Osteocyte (in vitro differentiated cells): ENCODE data around the gene SLC4A1. TPM values are rescaled to one million over a fixed set of nuclear protein-coding genes. Genes with fewer than 3 reads are reported as not detected.

ENCODE experiments used
- DNase-seq: peaks from one replicate; pipeline ENCODE4 v3.0.0; 2021; ENCODE audit warnings: mixed read lengths; ENCODE audit not compliant: unreplicated experiment; ENCODE audit errors: extremely low spot score
- H3K27ac Mint-ChIP-seq: one replicate; pipeline ENCODE4 v1.8.0; 2021; ENCODE audit warnings: mild to moderate bottlenecking, mixed read lengths; ENCODE audit not compliant: unreplicated experiment
- H3K27me3 Mint-ChIP-seq: one replicate; pipeline ENCODE4 v1.8.0; 2021; ENCODE audit warnings: mixed read lengths; ENCODE audit not compliant: unreplicated experiment
- H3K36me3 Mint-ChIP-seq: one replicate; pipeline ENCODE4 v1.8.0; 2021; ENCODE audit warnings: mixed read lengths; ENCODE audit not compliant: unreplicated experiment
- H3K4me1 Mint-ChIP-seq: one replicate; pipeline ENCODE4 v1.8.0; 2021; ENCODE audit warnings: mixed read lengths; ENCODE audit not compliant: unreplicated experiment
- H3K4me3 Mint-ChIP-seq: one replicate; pipeline ENCODE4 v1.8.0; 2021; ENCODE audit warnings: mild to moderate bottlenecking, moderate library complexity, mixed read lengths; ENCODE audit not compliant: unreplicated experiment
- H3K9me3 Mint-ChIP-seq: one replicate; pipeline ENCODE4 v1.8.0; 2021; ENCODE audit warnings: mixed read lengths; ENCODE audit not compliant: unreplicated experiment
- total RNA-seq: library from RNA; stranded (reverse); gene quantifications from 2 replicates; pipeline ENCODE4 v1.2.1, GENCODE V29; 2021
- TF ChIP-seq, protein P1 (sequence below): fragments of 200-600 bp; sonication (generic); IDR thresholded peaks from 2 replicates; pipeline ENCODE4 v1.5.0; 2021; ENCODE audit warnings: antibody characterized with exemption, mild to moderate bottlenecking, moderate library complexity

SLC4A1 gene
- total RNA-seq, 1 donor from 2014 or later, result not detected

DNA sequence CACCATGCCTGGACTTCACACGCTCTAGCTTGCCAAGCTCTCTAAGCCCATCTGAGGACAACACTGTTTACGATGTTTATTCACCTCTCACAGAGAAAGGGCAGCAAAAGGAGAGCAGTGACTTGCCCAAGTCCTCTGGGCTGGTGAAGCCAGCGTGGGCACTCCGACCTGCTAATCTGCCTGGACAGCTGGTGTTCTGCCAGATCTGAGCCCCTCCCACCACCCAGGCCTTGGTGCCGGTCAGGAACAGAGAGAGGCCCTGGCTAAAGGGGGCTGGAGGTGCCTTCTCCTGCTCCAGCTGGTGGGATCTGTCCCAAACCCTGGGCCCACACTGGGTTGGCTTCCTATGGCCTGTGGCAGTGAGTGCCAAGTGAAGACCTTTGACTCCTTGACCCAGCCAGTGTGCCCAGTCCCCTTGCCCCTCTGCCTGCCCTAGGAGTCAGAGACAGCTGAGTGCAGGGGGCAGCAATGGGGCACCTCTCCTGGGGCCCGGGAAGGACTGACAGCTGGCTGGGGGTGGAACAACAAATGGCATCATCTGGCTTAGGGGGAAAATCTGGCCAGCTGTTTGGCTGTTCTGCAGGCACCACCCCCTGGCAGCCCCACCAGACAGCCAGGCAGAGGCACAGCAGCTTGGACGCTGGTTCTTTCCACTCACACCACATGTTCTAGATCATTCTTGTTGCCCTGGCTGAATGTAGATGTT is 1.8 kb upstream of the SLC4A1 start:
- Mint-ChIP-seq H3K9me3 (no peaks in the 10 kb centered on the region), H3K36me3 (no peaks in the 10 kb centered on the region), H3K27me3 (peaks cover 14% of the 10 kb centered on the region), H3K4me1 (no peaks in the 10 kb centered on the region), H3K27ac (no peak overlapping the region), H3K4me3 (no peak overlapping the region)
- TF ChIP-seq, protein P1, sequence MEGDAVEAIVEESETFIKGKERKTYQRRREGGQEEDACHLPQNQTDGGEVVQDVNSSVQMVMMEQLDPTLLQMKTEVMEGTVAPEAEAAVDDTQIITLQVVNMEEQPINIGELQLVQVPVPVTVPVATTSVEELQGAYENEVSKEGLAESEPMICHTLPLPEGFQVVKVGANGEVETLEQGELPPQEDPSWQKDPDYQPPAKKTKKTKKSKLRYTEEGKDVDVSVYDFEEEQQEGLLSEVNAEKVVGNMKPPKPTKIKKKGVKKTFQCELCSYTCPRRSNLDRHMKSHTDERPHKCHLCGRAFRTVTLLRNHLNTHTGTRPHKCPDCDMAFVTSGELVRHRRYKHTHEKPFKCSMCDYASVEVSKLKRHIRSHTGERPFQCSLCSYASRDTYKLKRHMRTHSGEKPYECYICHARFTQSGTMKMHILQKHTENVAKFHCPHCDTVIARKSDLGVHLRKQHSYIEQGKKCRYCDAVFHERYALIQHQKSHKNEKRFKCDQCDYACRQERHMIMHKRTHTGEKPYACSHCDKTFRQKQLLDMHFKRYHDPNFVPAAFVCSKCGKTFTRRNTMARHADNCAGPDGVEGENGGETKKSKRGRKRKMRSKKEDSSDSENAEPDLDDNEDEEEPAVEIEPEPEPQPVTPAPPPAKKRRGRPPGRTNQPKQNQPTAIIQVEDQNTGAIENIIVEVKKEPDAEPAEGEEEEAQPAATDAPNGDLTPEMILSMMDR, result no peak
- no peak for DNase-seq

DNA sequence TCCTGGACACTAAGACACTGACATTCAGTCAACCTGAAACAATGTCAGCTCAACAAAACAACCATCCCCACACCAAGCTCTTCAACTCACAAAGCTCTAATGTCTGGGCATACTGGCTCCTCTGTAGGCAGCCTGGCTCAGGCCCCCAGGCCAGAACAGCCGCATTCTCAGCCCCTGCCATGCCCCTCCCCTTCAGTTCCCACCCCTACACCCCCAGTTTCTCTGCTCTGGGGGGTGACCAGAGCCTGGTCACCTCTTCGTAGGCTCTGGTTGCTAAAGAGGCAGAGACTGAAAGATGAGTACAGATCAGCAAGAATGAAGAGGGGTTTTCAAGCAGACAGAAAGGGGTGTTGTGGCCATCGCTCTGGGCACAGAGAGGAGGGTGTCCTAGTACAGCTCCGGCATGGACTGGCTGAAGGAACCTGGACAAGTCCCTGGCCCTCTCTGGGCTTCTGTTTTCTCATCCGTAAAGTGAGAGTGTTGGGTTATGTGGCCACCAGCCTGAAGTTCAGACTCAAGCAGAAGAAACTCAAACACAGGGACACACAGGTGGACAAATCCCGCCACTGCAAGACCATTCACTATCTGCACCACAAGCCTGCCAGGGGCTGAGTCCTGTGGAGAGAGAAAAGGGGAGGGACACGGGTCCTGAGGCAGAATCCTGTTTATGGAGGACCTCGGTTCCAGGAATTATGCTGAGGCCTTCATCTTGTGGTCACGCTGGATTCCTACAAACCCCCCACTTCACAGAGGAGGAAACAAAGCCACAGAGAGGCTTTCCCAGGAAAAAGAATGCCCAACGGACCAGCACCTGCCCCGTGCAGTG is 987 bp upstream of the SLC4A1 start:
- no peaks in the 10 kb centered on the region for H3K36me3 Mint-ChIP-seq
- H3K9me3 Mint-ChIP-seq, result no peaks in the 10 kb centered on the region
- no peak overlapping the region for H3K27ac Mint-ChIP-seq
- H3K27me3 Mint-ChIP-seq, result peaks cover 10% of the 10 kb centered on the region
- no peaks in the 10 kb centered on the region for H3K4me1 Mint-ChIP-seq
- DNase-seq, result no peak
- H3K4me3 Mint-ChIP-seq, result no peak overlapping the region
- TF ChIP-seq, protein P1, result no peak

DNA sequence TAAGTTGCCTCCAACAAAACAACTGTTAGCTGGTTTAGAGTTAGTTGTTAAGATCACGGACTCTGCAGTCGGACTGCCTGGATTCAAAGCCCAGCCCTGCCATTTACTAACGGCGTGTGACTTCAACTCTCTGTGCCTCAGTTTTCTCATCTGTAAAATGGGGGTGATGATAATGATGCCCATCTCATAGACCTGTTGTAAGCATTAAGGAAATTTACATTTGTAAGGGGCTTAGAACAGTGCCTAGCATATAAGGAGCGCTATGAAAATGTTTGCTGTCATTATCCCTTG is 825 bp downstream of the SLC4A1 start:
- Mint-ChIP-seq H3K4me1 (no peaks in the 10 kb centered on the region), H3K27ac (no peak overlapping the region), H3K9me3 (no peaks in the 10 kb centered on the region), H3K4me3 (no peak overlapping the region), H3K36me3 (no peaks in the 10 kb centered on the region), H3K27me3 (peaks cover 9% of the 10 kb centered on the region)
- TF ChIP-seq, protein P1, result no peak
- DNase-seq, result no peak

DNA sequence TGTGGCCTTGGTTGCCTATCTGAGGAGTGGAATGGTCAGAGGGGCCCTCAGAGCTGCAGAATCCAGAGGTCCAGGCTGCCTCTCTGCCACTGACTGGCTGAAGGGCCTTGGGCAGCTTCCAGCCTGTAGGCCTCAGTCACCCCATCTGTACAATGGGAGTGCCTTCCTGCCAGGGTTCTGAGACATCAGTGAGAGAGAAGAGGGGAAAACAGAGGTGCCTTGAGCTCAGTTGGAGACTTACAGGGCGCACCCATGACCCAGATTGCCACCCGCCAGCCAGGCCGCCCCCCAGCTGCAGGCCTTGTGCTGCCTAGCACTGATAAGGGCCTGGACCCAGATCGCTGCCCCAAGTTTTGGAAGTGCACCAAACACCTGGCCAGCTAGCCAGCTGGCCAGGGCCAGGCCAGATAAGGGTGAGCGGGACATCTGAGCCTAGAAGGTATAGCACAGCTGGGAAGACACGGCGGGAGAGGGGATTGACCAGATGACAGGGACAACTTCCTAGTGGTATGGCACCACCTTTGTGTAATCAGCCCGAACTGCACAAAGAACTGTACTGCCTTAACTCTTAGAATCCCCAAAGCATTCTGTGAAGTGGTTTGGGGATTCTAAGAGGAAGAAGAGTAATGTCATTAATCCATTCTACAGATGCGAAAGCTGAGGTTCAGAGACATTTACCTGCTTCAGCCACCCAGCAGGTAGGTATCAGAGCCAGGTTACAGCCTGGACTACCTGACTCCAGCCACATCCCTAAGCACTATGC is 1.4 kb downstream of the SLC4A1 start:
- Mint-ChIP-seq H3K27ac (no peak overlapping the region), H3K9me3 (no peaks in the 10 kb centered on the region), H3K4me3 (no peak overlapping the region), H3K4me1 (no peaks in the 10 kb centered on the region), H3K36me3 (no peaks in the 10 kb centered on the region), H3K27me3 (peaks cover 9% of the 10 kb centered on the region)
- TF ChIP-seq, protein P1, result no peak
- DNase-seq, result no peak
